ENCODE data around the gene IRX2.

IRX2 gene

GRCh38 chr5:2700876-2701275 lies 50.6 kb downstream of the IRX2 start:
- no peak overlapping the region for H3K4me3 ChIP-seq (ENCODE audit: low read length)
- no peak for TF ChIP-seq CTCF (conservative IDR thresholded peaks at IDR 0.05; ENCODE audit: low read length)
- DNase-seq (ENCODE audit: low read depth): no peak

- H3K4me3 ChIP-seq (ENCODE audit: low read length): no peak overlapping the region
- TF ChIP-seq CTCF (conservative IDR thresholded peaks at IDR 0.05; ENCODE audit: low read length): no peak
- no peak for DNase-seq (ENCODE audit: low read depth)
These were observed 51.8 kb downstream of the IRX2 start for GRCh38 chr5:2699686-2700085.

GRCh38 chr5:2699231-2699630 lies 52.2 kb downstream of the IRX2 start:
- TF ChIP-seq CTCF (conservative IDR thresholded peaks at IDR 0.05; ENCODE audit: low read length): no peak
- H3K4me3 ChIP-seq (ENCODE audit: low read length): no peak overlapping the region
- no peak for DNase-seq (ENCODE audit: low read depth)

GRCh38 chr5:2698581-2698980 lies 52.9 kb downstream of the IRX2 start:
- no peak overlapping the region for H3K4me3 ChIP-seq (ENCODE audit: low read length)
- no peak for TF ChIP-seq CTCF (conservative IDR thresholded peaks at IDR 0.05; ENCODE audit: low read length)
- no peak for DNase-seq (ENCODE audit: low read depth)

- no peak overlapping the region for H3K4me3 ChIP-seq (ENCODE audit: low read length)
- no peak for DNase-seq (ENCODE audit: low read depth)
- no peak for TF ChIP-seq CTCF (conservative IDR thresholded peaks at IDR 0.05; ENCODE audit: low read length)
These were observed 53.9 kb downstream of the IRX2 start for GRCh38 chr5:2697446-2698200.

- no peak for TF ChIP-seq CTCF (conservative IDR thresholded peaks at IDR 0.05; ENCODE audit: low read length)
- no peak overlapping the region for H3K4me3 ChIP-seq (ENCODE audit: low read length)
- no peak for DNase-seq (ENCODE audit: low read depth)
These were observed 54.4 kb downstream of the IRX2 start for GRCh38 chr5:2697041-2697440.
